SIG-M5 treated with dmso at 0.1 percent for 504 hours (cell line): ENCODE data around the gene CNDP2.

Source experiments
- DNase-seq: peaks from one replicate; lab custom pipeline; 2025; ENCODE audit not compliant: unreplicated experiment; lab: John Stamatoyannopoulos, UW

CNDP2 gene

GRCh38 chr18:74495581-74496507, at the start of gene CNDP2:
Gene CNDP2, plus strand, starts transcription at chr18:74496363. Its CDS starts 3,611 bp downstream, at chr18:74499974.
- DNase-seq: peak; percentile 95

- DNase-seq: no peak
Measured at GRCh38 chr18:74446631-74447403, 49.3 kb upstream of the CNDP2 start.

- DNase-seq: no peak
Measured at GRCh38 chr18:74447404-74448152, 48.6 kb upstream of the CNDP2 start.

DNA sequence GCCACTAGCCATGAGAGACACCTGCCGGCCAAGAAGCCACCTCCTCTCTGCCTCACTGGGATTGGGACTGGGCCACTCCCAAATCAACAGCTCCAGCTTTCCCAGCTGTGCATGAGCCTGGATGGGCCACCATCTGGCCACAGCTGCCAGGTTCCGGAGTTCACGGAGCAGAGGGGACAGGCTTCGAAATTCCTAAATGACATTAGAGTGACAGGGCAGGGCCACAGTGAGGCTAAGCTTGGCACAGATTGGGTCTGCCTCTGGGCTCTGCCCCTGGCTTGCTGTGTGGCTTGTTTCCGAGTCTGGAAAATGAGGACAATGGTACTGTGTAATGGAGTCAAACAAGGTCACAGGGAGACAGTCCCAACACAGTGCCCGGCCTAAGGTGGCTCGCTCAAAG, 45.5 kb upstream of the CNDP2 start:
- DNase-seq: no peak

DNA sequence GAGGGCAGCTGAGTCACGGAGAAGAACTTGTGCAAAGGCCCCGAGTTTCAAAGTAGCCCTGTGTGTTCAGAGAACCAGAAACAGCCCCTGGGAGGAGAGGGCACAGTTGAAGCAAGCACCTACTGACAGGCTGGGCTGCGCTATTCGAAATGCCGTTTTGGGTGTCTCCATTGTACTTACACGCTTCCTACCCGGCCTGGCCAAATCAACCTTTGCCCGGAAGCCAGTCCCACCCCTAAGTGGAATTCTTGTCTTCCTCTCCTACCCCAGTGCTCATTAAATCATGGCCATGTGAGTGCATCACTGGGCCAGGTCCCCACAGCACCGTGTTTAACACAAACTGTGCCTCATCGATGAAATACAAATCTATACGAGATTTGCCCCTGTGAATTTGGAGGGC, 45.0 kb upstream of the CNDP2 start:
- DNase-seq: no peak

- no peak for DNase-seq
Measured at GRCh38 chr18:74453016-74453566, 43.1 kb upstream of the CNDP2 start.

GRCh38 chr18:74453642-74454198, 42.4 kb upstream of the CNDP2 start:
- DNase-seq: no peak

- no peak for DNase-seq
Measured at GRCh38 chr18:74454279-74454751, 41.8 kb upstream of the CNDP2 start.

DNA sequence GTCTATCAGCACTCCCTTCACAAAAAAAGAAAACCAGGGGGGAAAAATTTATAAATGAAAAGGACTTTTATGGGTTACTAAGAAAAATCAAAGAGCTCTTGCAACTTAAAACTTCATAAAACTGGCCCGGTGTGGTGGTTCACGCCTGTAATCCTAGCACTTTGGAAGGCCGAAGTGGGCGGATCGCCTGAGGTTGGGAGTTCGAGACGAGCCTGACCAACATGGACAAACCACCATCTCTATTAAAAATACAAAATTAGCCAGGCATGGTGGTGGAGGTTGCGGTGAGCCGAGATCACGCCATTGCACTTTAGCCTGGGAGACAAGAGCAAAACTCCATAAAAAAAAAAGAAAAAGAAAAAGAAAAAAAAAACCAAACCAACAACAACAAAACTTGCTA, 40.8 kb upstream of the CNDP2 start:
- DNase-seq: no peak

DNA sequence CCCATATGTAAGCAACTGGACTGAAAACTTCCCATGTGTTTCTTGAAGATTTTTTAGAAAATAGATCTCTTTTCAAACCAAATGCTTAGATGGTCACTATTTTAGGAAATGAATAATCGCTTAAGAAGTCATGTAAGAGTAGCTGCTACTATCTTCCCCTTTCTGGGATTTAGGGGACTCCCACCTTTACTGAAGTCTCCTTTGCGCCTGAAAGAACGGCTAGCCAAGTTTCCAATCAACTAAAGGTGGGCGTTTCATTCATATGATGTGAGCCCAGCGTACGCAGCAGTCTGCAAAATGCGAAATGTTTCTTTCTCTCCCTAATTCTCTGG, 40.2 kb upstream of the CNDP2 start:
- no peak for DNase-seq

DNA sequence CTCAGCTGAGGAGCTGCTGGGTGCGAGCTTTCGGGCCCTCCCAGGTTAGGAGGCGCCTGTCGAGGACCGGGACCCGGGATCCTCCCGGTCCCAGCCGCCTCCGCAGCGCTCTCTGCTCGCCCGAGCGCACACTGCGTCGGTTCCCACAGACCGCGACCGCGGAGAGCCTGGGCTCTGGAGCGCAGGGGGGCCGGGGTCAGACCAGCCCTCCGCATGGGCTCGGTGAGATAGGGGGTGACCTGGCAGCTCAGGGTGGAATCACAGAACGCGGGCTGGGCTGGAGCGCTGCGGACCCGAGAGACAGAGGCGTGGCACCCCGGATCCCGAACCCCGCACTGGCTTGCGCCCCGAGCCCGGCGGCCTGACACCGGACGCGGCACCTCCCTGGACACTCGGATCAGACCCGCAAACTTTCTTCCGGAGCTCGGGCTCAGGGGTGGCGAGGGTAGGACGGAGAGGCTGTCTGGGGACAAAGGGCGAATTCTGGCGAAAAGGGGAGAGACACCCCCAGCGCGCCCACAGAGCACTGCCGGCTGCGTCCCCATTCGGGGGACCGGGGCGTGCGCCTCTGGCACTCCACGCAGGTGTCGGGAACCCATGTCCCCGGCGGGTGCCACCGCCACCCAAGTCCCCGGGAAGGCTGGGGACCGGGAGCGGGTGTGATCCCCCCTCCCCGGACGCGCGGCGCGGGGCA, 39.7 kb upstream of the CNDP2 start:
- DNase-seq: no peak

GRCh38 chr18:74457043-74457724, 39.0 kb upstream of the CNDP2 start, which contains the start of gene DIPK1C:
Gene DIPK1C, minus strand, starts transcription at chr18:74457308. Its CDS starts 49 bp downstream, at chr18:74457259.
- DNase-seq: no peak

DNA sequence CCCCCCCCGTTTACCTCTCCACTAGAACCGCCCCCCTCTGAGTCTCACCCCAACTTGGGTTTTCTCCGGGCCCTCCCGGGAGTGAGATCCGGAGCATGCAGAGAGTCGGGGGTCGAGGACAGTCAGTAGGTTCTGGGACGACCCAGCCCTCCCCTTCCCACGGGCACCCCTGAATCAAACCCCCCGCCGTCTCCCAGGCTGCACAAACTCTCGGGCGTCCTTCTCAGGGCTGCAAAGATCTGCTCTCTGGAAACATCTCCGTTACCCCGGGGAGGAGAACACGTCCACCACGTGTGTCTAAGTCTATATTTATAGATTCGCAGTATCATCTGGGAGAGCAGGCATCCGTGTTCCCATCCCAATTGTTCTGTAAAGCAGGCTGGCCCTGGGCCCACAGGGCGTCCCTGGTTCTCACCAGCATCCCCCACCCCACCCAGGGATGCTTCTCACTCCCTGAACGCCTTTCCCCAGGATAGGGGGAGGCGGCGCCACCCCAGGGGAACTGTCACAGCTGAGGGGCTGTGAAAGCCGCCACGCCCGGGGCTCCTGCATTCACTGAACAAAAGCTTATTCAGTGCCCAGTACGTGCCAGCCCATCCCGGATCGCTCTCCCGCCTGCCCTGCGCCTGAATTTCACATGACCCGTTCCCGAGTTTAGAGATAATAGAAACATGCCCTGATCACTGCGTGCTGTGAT, 38.3 kb upstream of the CNDP2 start:
- no peak for DNase-seq

DNA sequence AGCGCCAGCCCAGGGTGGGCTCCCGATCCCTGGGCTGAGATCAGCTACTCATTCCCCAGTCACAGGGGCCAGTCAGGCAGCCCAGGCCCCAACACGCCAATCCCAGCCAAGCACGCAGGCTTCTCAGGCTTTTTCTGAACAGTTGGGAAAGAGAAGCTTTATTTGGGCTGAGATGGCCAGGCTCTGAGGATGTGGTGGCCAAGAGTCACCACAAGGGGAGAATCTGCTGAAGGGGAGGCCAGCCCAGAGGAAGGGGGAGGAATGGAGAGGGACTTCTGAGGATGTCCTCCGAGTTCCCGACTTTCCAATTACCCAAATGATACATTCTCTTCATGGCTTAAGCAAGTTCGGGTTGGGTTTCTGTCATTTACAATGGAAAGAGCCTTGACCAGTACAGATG, 36.3 kb upstream of the CNDP2 start:
- no peak for DNase-seq

- no peak for DNase-seq
Measured at GRCh38 chr18:74460825-74461224, 35.3 kb upstream of the CNDP2 start.

- DNase-seq: no peak
Measured at GRCh38 chr18:74463254-74463653, 32.9 kb upstream of the CNDP2 start.

DNA sequence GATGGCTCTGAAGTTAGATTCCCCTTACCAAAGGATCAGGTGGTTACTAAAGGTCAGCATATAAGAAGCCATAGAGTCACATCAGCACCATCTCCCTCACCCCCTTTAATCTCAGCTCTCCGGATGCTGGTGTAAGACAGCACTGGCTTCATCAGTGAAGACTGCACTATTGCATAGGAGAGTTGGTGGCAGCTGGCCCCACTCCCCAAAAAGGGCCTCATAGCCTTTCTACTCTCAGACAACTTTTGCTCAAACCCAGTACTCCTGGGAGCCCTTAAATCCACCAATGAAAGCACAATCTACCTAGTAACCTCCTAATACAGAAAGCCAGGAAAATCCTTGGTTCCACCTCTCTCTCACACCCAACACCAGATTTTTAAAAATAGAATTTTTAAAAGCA, 32.2 kb upstream of the CNDP2 start:
- no peak for DNase-seq

GRCh38 chr18:74465775-74466174, 30.4 kb upstream of the CNDP2 start:
- DNase-seq: no peak

DNA sequence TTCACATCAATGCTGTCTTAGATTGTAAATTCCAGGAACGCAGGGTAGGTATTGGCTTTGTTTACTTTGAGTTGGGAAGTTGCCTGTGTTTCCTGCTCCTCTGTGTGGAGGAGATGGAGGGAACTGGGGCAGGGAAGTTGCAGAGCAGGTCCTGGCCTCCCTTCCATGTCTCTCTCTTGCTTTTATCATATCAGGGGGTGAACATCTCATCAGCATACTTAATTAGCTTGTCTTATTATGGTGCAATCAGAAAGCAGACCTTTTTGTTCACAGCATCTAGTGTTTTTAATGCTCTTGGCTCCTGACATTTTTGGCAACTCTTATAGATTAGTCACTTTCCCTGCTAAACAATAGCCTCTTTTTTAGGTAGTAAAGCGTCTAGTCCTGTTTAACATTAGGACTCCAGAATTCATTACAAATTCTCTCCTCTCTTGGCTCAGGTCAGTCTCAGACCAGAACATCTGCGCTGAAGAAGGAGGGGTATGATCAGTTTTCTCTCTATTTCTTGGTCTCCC, 27.6 kb upstream of the CNDP2 start:
- no peak for DNase-seq
